Adrenal gland (tissue), 5 donors: ENCODE measurements around the gene EPHA10.

ENCODE experiments used
- CTCF ChIP-seq, 6 experiments: fragments of 450-650 bp in 4 of 6; fragments of 200-600 bp in 2 of 6; sonication (generic) in 1 of 6; IDR thresholded peaks; 1 replicate in 5 of 6; 2 replicates in 1 of 6; pipeline versions ENCODE4 v1.5.1 to v1.8.0; 2016 to 2021; ENCODE audit warnings: antibody characterized with exemption in 6 of 6, mild to moderate bottlenecking in 2 of 6, moderate library complexity in 1 of 6
- POLR2A ChIP-seq, 2 donors: fragments of 450-650 bp; IDR thresholded peaks; one replicate each; pipeline ENCODE4 v1.6.1; 2017; ENCODE audit warnings: antibody characterized with exemption in 2 of 2, mild to moderate bottlenecking in 2 of 2, moderate library complexity in 1 of 2
- donor health status: DM: no; HTN: no; CAD: no.

GRCh38 chr1:37808369-37809319 is 43.7 kb upstream of the EPHA10 start:
- no peak for TF ChIP-seq CTCF (IDR thresholded peaks at IDR 0.05)
- peak; percentile 29 to 68 for TF ChIP-seq POLR2A (IDR thresholded peaks at IDR 0.05)
